Liver (tissue), 9 donors: ENCODE measurements around the gene GNAO1. TPM values are rescaled to one million over a fixed set of nuclear protein-coding genes. Genes with fewer than 3 reads are reported as not detected.

Experiments
- DNase-seq: peaks from one replicate; pipeline ENCODE4 v3.0.0-alpha.2; 2017; ENCODE audit warnings: low spot score
- H3K27ac ChIP-seq, 2 donors: one replicate each; pipeline ENCODE4 v1.7.0; 2013; ENCODE audit warnings: inconsistent platforms in 2 of 2, low read length in 2 of 2, control low read depth in 1 of 2, low read depth in 1 of 2, mild to moderate bottlenecking in 1 of 2
- H3K27me3 ChIP-seq, 4 donors: one replicate each; pipeline versions ENCODE4 v1.6.1 to v1.7.0; 2013; ENCODE audit warnings: low read length in 3 of 4, inconsistent platforms in 1 of 4, mild to moderate bottlenecking in 1 of 4, moderate library complexity in 1 of 4; ENCODE audit not compliant: control insufficient read depth in 4 of 4, insufficient read depth in 4 of 4
- H3K36me3 ChIP-seq, 4 donors: one replicate each; pipeline versions ENCODE4 v1.6.1 to v1.7.0; 2013; ENCODE audit warnings: low read length in 3 of 4, mild to moderate bottlenecking in 3 of 4, low read depth in 1 of 4, moderate library complexity in 1 of 4; ENCODE audit not compliant: control insufficient read depth in 4 of 4, insufficient read depth in 3 of 4
- H3K4me1 ChIP-seq, 4 donors: one replicate each; pipeline versions ENCODE4 v1.6.1 to v1.7.0; 2013; ENCODE audit warnings: low read length in 3 of 4, mild to moderate bottlenecking in 3 of 4, moderate library complexity in 1 of 4; ENCODE audit not compliant: control insufficient read depth in 4 of 4, insufficient read depth in 4 of 4
- H3K4me3 ChIP-seq, 3 donors: one replicate each; pipeline versions ENCODE4 v1.6.1 to v1.7.0; 2013; ENCODE audit warnings: low read length in 3 of 3, control low read depth in 1 of 3, low read depth in 1 of 3, mild to moderate bottlenecking in 1 of 3
- H3K9ac ChIP-seq, 2 donors: one replicate each; pipeline ENCODE4 v1.7.0; 2013; ENCODE audit warnings: low read length in 2 of 2, mild to moderate bottlenecking in 2 of 2, moderate library complexity in 2 of 2, control low read depth in 1 of 2, low read depth in 1 of 2
- H3K9me3 ChIP-seq, 4 donors: one replicate each; pipeline versions ENCODE4 v1.6.1 to v1.7.0; 2013; ENCODE audit warnings: low read length in 3 of 4; ENCODE audit not compliant: control insufficient read depth in 4 of 4
- ATF3 ChIP-seq: IDR thresholded peaks from 2 replicates; pipeline ENCODE4 v1.6.1; 2016; ENCODE audit warnings: antibody characterized with exemption
- CTCF ChIP-seq: fragments of 150-350 bp; IDR thresholded peaks from 2 replicates; pipeline ENCODE4 v1.5.1; 2017; ENCODE audit warnings: improper control_type of control experiment, low read depth, low read length; ENCODE audit not compliant: missing input control
- EGR1 ChIP-seq, 2 donors: IDR thresholded peaks; 2 replicates each; pipeline ENCODE4 v1.6.1; 2016 to 2018; ENCODE audit warnings: antibody characterized with exemption in 2 of 2, low read depth in 2 of 2
- FOXA1 ChIP-seq: IDR thresholded peaks from 2 replicates; pipeline ENCODE4 v1.6.1; 2016; ENCODE audit warnings: antibody characterized with exemption
- FOXA2 ChIP-seq: IDR thresholded peaks from 2 replicates; pipeline ENCODE4 v1.6.1; 2016; ENCODE audit warnings: antibody characterized with exemption
- GABPA ChIP-seq, 2 donors: IDR thresholded peaks in 1 of 2; conservative IDR thresholded peaks in 1 of 2; 2 replicates each; pipeline ENCODE4 v1.6.1; 2016; ENCODE audit warnings: antibody characterized with exemption in 2 of 2, mild to moderate bottlenecking in 1 of 2, moderate library complexity in 1 of 2
- HNF4A ChIP-seq, 2 donors: conservative IDR thresholded peaks; 2 replicates each; pipeline ENCODE4 v1.6.1; 2016; ENCODE audit warnings: antibody characterized with exemption in 2 of 2, mild to moderate bottlenecking in 2 of 2
- HNF4G ChIP-seq: IDR thresholded peaks from 2 replicates; pipeline ENCODE4 v1.6.1; 2016; ENCODE audit warnings: antibody characterized with exemption
- JUND ChIP-seq, 2 donors: IDR thresholded peaks; 2 replicates each; pipeline ENCODE4 v1.6.1; 2016; ENCODE audit warnings: antibody characterized with exemption in 2 of 2
- MAX ChIP-seq: IDR thresholded peaks from 2 replicates; pipeline ENCODE4 v1.6.1; 2016; ENCODE audit warnings: antibody characterized with exemption
- NR2F2 ChIP-seq: IDR thresholded peaks from 2 replicates; pipeline ENCODE4 v1.6.1; 2016; ENCODE audit warnings: antibody characterized with exemption
- RAD21 ChIP-seq, 2 donors: IDR thresholded peaks; 2 replicates each; pipeline ENCODE4 v1.6.1; 2016; ENCODE audit warnings: antibody characterized with exemption in 2 of 2, mild to moderate bottlenecking in 2 of 2
- REST ChIP-seq: IDR thresholded peaks from 2 replicates; pipeline ENCODE4 v1.6.1; 2016; ENCODE audit warnings: antibody characterized with exemption, mild to moderate bottlenecking
- RXRA ChIP-seq, 2 donors: IDR thresholded peaks; 2 replicates each; pipeline ENCODE4 v1.6.1; 2017 to 2018; ENCODE audit warnings: antibody characterized with exemption in 2 of 2, mild to moderate bottlenecking in 1 of 2
- SP1 ChIP-seq: IDR thresholded peaks from 2 replicates; pipeline ENCODE4 v1.6.1; 2018; ENCODE audit warnings: antibody characterized with exemption, mild to moderate bottlenecking
- TAF1 ChIP-seq: conservative IDR thresholded peaks from 2 replicates; pipeline ENCODE4 v1.6.1; 2016; ENCODE audit warnings: antibody characterized with exemption, mild to moderate bottlenecking
- YY1 ChIP-seq: IDR thresholded peaks from 2 replicates; pipeline ENCODE4 v1.6.1; 2016; ENCODE audit warnings: antibody characterized with exemption, mild to moderate bottlenecking
- ZBTB33 ChIP-seq: IDR thresholded peaks from 2 replicates; pipeline ENCODE4 v1.6.1; 2016; ENCODE audit warnings: antibody characterized with exemption
- WGBS: extraction: QIAGEN DNeasy Blood & Tissue Kit; methylation state at CpG from one replicate; pipeline ENCODE4 v1.1.7; 2013; 5-methylcytosine and 5-hydroxymethylcytosine counted together
- polyA plus RNA-seq, 2 donors: library from polyadenylated mRNA; stranded (reverse) in 1 of 2; unstranded in 1 of 2; fragments of 200-250 nt in 1 of 2; fragments of >200 nt in 1 of 2; fragmentation: Nextera tagmentation in 1 of 2; extraction: Ambion mirVana in 1 of 2; gene quantifications; one replicate each; pipeline versions ENCODE4 v1.2.1 to v1.2.3, GENCODE V29; 2013 to 2015
- total RNA-seq, 2 donors: library from RNA; depleted of rRNA; stranded (reverse); fragments of >200 nt; gene quantifications; one replicate each; pipeline ENCODE4 v1.2.3, GENCODE V29; 2014
- donor health status: healthy.
- donor health status: healthy.
- donor health status: healthy.
- donor health status: healthy.
- donor health status: healthy.

The GNAO1 gene
- total and polyA plus RNA-seq, 4 donors = 0.61 to 15.1 (median 7.0) TPM

GRCh38 chr16:56320056-56320455 lies 128.8 kb downstream of the GNAO1 start:
- Histone ChIP-seq H3K36me3 (peaks cover 0 to 4% (median 0%) of the 10 kb centered on the region in 4 donors), H3K27me3 (no peaks in the 10 kb centered on the region), H3K4me1 (peaks cover 0 to 10% (median 4%) of the 10 kb centered on the region in 4 donors), H3K9ac (no peak overlapping the region), H3K27ac (no peak overlapping the region), H3K4me3 (no peak overlapping the region), H3K9me3 (no peaks in the 10 kb centered on the region)
- 93% methylated on average over 8 of the region's 8 CpGs for WGBS
- TF ChIP-seq FOXA2 (no peak), FOXA1 (no peak), RXRA (IDR thresholded peaks at IDR 0.05) (no peak), TAF1 (no peak), NR2F2 (no peak), ZBTB33 (no peak), HNF4A (conservative IDR thresholded peaks at IDR 0.05) (no peak), MAX (no peak)
- no peak for DNase-seq

- peaks cover 0 to 4% (median 0%) of the 10 kb centered on the region in 4 donors for H3K36me3 ChIP-seq
- no peaks in the 10 kb centered on the region for H3K9me3 ChIP-seq
- peaks cover 0 to 16% (median 8%) of the 10 kb centered on the region in 4 donors for H3K4me1 ChIP-seq
- no peak for TF ChIP-seq RAD21 (IDR thresholded peaks at IDR 0.05)
- no peak for TF ChIP-seq JUND (IDR thresholded peaks at IDR 0.05)
- TF ChIP-seq ATF3 = no peak
- no peak for TF ChIP-seq SP1
- no peak for TF ChIP-seq REST
- no peak for TF ChIP-seq MAX
- TF ChIP-seq RXRA (IDR thresholded peaks at IDR 0.05) = no peak
- TF ChIP-seq FOXA1 = no peak
- TF ChIP-seq TAF1 = no peak
- TF ChIP-seq GABPA (IDR thresholded peaks at IDR 0.05 in 1 of 2, conservative IDR thresholded peaks at IDR 0.05 in 1 of 2) = no peak
- no peak for TF ChIP-seq FOXA2
- TF ChIP-seq HNF4G = no peak
- TF ChIP-seq ZBTB33 = no peak
- no peak for TF ChIP-seq YY1
- no peak for TF ChIP-seq NR2F2
- no peak for TF ChIP-seq CTCF
- no peak for TF ChIP-seq EGR1 (IDR thresholded peaks at IDR 0.05; ENCODE audit: low read depth in 2 of 2)
- DNase-seq = no peak
- no peaks in the 10 kb centered on the region for H3K27me3 ChIP-seq
- no peak overlapping the region for H3K9ac ChIP-seq
- H3K4me3 ChIP-seq = no peak overlapping the region
- no peak overlapping the region for H3K27ac ChIP-seq
- 83% methylated on average over 7 of the region's 7 CpGs for WGBS
Observed at GRCh38 chr16:56320811-56321558, 129.7 kb downstream of the GNAO1 start.
